Mesenchymal stem cell (in vitro differentiated cells and primary cell): ENCODE results near the gene FAM241A.

Experiments
- DNase-seq: peaks from one replicate; pipeline ENCODE4 v3.0.0-alpha.2; 2013
- H2AFZ ChIP-seq: one replicate; pipeline ENCODE4 v1.6.1; 2013; ENCODE audit warnings: low read depth, mild to moderate bottlenecking, control low read depth, inconsistent platforms, low read length, moderate library complexity
- H2AK5ac ChIP-seq: 2 replicates; pipeline ENCODE4 v1.6.1; 2013; ENCODE audit warnings: low read length, moderate library complexity, mild to moderate bottlenecking, inconsistent platforms; ENCODE audit not compliant: severe bottlenecking
- H2BK120ac ChIP-seq: one replicate; pipeline ENCODE4 v1.6.1; 2013; ENCODE audit warnings: low read depth, mild to moderate bottlenecking, inconsistent platforms, low read length, moderate library complexity
- H2BK12ac ChIP-seq, 2 experiments: one replicate each; pipeline ENCODE4 v1.6.1; 2013; ENCODE audit warnings: inconsistent platforms in 2 of 2, low read length in 2 of 2, mild to moderate bottlenecking in 2 of 2, moderate library complexity in 2 of 2, control low read depth in 1 of 2
- H2BK15ac ChIP-seq: one replicate; pipeline ENCODE4 v1.6.1; 2013; ENCODE audit warnings: mild to moderate bottlenecking, low read depth, inconsistent platforms; ENCODE audit not compliant: poor library complexity, severe bottlenecking
- H2BK5ac ChIP-seq: 2 replicates; pipeline ENCODE4 v1.6.1; 2013; ENCODE audit warnings: low read depth, mild to moderate bottlenecking, low read length, control low read depth, inconsistent platforms; ENCODE audit not compliant: poor library complexity, severe bottlenecking
- H3K14ac ChIP-seq, 2 experiments: one replicate each; pipeline ENCODE4 v1.6.1; 2013; ENCODE audit warnings: inconsistent platforms in 2 of 2, low read length in 2 of 2, control low read depth in 1 of 2, mild to moderate bottlenecking in 1 of 2, moderate library complexity in 1 of 2
- H3K18ac ChIP-seq, 2 experiments: one replicate each; pipeline ENCODE4 v1.6.1; 2013; ENCODE audit warnings: inconsistent platforms in 2 of 2, low read length in 2 of 2, control low read depth in 1 of 2, low read depth in 1 of 2, mild to moderate bottlenecking in 1 of 2
- H3K23ac ChIP-seq, 2 experiments: one replicate each; pipeline ENCODE4 v1.6.1; 2013; ENCODE audit warnings: inconsistent platforms in 2 of 2, low read length in 2 of 2, mild to moderate bottlenecking in 2 of 2, moderate library complexity in 2 of 2, control low read depth in 1 of 2
- H3K27ac ChIP-seq: 2 replicates; pipeline ENCODE4 v1.5.1; 2013; ENCODE audit warnings: mild to moderate bottlenecking, moderate library complexity, low read length, control low read depth, inconsistent platforms; ENCODE audit not compliant: poor library complexity, severe bottlenecking
- H3K27me3 ChIP-seq, 2 experiments: 2 replicates each; pipeline versions ENCODE4 v1.6.1 to v1.7.0; 2013; ENCODE audit warnings: low read length in 2 of 2, mild to moderate bottlenecking in 2 of 2, moderate library complexity in 2 of 2, control low read depth in 1 of 2, inconsistent platforms in 1 of 2; ENCODE audit not compliant: control insufficient read depth in 1 of 2, insufficient read depth in 1 of 2
- H3K36me3 ChIP-seq, 2 experiments: 2 replicates each; pipeline versions ENCODE4 v1.6.1 to v1.7.0; 2013; ENCODE audit warnings: low read length in 2 of 2, control low read depth in 1 of 2, inconsistent platforms in 1 of 2, low read depth in 1 of 2, mild to moderate bottlenecking in 1 of 2; ENCODE audit not compliant: insufficient read depth in 2 of 2, control insufficient read depth in 1 of 2
- H3K4ac ChIP-seq, 2 experiments: one replicate each; pipeline ENCODE4 v1.6.1; 2013; ENCODE audit warnings: inconsistent platforms in 2 of 2, low read length in 2 of 2, mild to moderate bottlenecking in 2 of 2, moderate library complexity in 2 of 2, control low read depth in 1 of 2, low read depth in 1 of 2
- H3K4me1 ChIP-seq: 2 replicates; pipeline ENCODE4 v1.6.1; 2013; ENCODE audit warnings: low read depth, low read length, control low read depth; ENCODE audit not compliant: control insufficient read depth, insufficient read depth
- H3K4me2 ChIP-seq: 2 replicates; pipeline ENCODE4 v1.6.1; 2013; ENCODE audit warnings: low read length, mild to moderate bottlenecking, inconsistent platforms; ENCODE audit not compliant: poor library complexity, severe bottlenecking
- H3K4me3 ChIP-seq, 2 experiments: 2 replicates each; pipeline versions ENCODE4 v1.5.1 to v1.7.0; 2013; ENCODE audit warnings: low read length in 2 of 2, mild to moderate bottlenecking in 2 of 2, control low read depth in 1 of 2, low read depth in 1 of 2; ENCODE audit not compliant: insufficient read depth in 1 of 2
- H3K79me1 ChIP-seq: replicated peaks from 2 replicates; pipeline ENCODE4 v1.6.1; 2013; ENCODE audit warnings: mild to moderate bottlenecking, control low read depth, low read length, inconsistent platforms; ENCODE audit not compliant: poor library complexity, severe bottlenecking
- H3K9ac ChIP-seq: 2 replicates; pipeline ENCODE4 v1.7.0; 2013; ENCODE audit warnings: mild to moderate bottlenecking, low read length, moderate library complexity
- H3K9me3 ChIP-seq: 2 replicates; pipeline ENCODE4 v1.7.0; 2013; ENCODE audit warnings: mild to moderate bottlenecking, low read length; ENCODE audit not compliant: control insufficient read depth
- H4K8ac ChIP-seq: one replicate; pipeline ENCODE4 v1.6.1; 2013; ENCODE audit warnings: inconsistent platforms, mild to moderate bottlenecking, low read length, moderate library complexity
- H4K91ac ChIP-seq: one replicate; pipeline ENCODE4 v1.6.1; 2013; ENCODE audit warnings: mild to moderate bottlenecking, low read length, inconsistent platforms
- WGBS: methylation state at CpG from one replicate; pipeline ENCODE4 v1.1.7; 2013; ENCODE audit warnings: mixed read lengths; 5-methylcytosine and 5-hydroxymethylcytosine counted together

Gene FAM241A

DNA sequence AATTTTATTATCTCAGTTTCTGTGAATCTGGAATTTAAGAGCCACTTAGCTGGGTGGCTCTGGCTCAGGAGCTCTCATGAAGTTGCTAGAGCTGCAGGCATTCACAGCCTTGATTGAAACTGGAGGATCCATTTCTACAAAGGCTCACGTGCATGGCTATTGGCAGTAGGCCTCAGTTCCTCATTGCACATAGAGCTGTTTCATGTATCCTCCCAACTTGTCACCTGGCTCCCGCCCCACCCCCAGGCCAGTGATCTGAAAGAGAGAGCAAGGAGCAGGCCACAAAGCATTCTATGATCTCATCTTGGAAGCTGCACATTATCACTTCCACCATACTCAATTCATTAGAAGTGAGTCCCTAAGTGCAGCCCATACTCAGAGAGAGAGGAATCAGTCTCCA is 67.8 kb downstream of the FAM241A start:
- Histone ChIP-seq H3K36me3 (no peaks in the 10 kb centered on the region), H2AFZ (no peak overlapping the region)
- 87% methylated on average over 2 of the region's 2 CpGs for WGBS

DNA sequence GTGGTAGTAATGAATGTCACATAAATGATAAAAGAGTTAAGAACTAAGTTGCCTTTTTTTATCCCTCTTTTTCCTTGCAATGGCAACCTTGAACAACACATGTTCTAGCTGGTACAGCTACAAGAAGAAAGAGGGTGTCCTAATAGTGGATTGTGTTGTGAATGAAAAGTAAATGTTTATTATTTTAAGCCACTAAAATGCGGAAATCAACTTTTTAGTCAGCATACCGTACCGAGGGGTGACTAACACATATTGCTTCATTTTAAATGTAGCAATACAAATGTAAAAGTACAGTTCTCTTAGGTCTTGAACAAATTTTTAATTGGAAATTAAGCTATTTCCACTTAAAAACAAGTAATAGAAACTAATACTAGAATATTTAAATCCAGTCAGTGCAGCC is 68.6 kb downstream of the FAM241A start:
- Histone ChIP-seq H3K4me2 (no peak overlapping the region), H3K4ac (no peak overlapping the region), H2BK120ac (no peak overlapping the region), H3K14ac (no peak overlapping the region), H3K27me3 (no peaks in the 10 kb centered on the region), H3K79me1 (no peaks in the 10 kb centered on the region), H2AK5ac (no peak overlapping the region), H2BK15ac (no peak overlapping the region), H3K4me3 (no peak overlapping the region), H3K18ac (no peak overlapping the region), H3K9ac (peak overlapping the region; percentile 38), H4K8ac (no peak overlapping the region), H3K23ac (no peak overlapping the region), H2AFZ (no peak overlapping the region), H4K91ac (no peak overlapping the region), H3K4me1 (no peaks in the 10 kb centered on the region), H2BK12ac (no peak overlapping the region), H3K36me3 (no peaks in the 10 kb centered on the region), H2BK5ac (no peak overlapping the region), H3K9me3 (no peaks in the 10 kb centered on the region), H3K27ac (no peak overlapping the region)
- DNase-seq = peak; percentile 81
- no CpG with 5 or more reads among the region's 3 CpGs for WGBS

More for the DNA sequence above, 67.8 kb downstream of the FAM241A start:
- H3K14ac ChIP-seq = no peak overlapping the region
- no peak overlapping the region for H3K27ac ChIP-seq
- peak overlapping the region in 1 of 2 experiments; percentile 75 for H2BK12ac ChIP-seq
- no peaks in the 10 kb centered on the region for H3K9me3 ChIP-seq
- no peak overlapping the region for H2BK5ac ChIP-seq
- peak overlapping the region in 1 of 2 experiments; percentile 50 for H3K18ac ChIP-seq
- H3K4me3 ChIP-seq = no peak overlapping the region
- H3K4me1 ChIP-seq = no peaks in the 10 kb centered on the region
- H2BK15ac ChIP-seq = no peak overlapping the region
- H3K79me1 ChIP-seq = no peaks in the 10 kb centered on the region
- no peak overlapping the region for H2BK120ac ChIP-seq
- H3K4me2 ChIP-seq = no peak overlapping the region
- no peak overlapping the region for H4K91ac ChIP-seq
- no peak overlapping the region for H4K8ac ChIP-seq
- no peak overlapping the region for H3K4ac ChIP-seq
- no peak overlapping the region for H2AK5ac ChIP-seq
- H3K23ac ChIP-seq = no peak overlapping the region
- no peaks in the 10 kb centered on the region for H3K27me3 ChIP-seq
- no peak for DNase-seq
- no peak overlapping the region for H3K9ac ChIP-seq

DNA sequence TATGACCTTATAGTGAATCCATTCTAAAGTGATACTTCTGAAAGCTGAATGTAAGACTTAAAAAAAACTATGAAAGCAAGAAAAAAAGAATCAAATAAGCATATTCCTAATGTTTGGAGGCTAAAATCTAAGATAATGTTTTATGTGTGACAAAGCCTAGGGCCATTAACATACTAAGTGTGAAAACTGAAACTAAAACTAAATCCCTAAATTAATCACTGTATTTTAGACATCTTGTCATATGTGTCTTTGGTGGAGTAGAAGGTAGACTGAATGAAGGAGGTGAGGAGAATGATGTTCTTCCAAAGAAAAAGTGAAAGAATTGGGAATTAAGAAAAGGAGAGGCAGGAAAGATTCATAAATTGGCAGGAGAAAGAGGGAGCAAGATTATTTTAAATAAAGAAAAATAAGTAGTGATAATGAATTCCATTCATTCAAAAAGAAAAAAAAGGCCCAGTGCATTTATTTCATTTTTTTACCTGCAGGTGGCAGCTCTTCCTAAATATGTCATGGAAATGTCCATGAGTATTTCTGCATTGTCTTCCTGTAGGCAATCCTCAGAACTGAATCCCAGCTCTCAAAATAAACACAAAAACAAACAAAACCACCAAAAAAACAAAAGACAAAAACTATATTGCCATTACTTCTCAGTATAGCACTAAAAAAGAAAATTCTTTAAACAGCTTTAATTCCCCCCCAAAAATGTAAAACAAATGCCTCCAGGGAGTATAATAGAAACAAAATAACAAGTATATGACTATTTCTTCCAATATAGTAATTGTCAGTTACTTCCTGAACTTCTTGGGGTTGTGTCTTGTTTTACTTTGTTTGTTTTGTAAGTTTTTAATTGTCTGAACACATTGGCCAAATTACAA is 69.4 kb downstream of the FAM241A start:
- Histone ChIP-seq H3K4me2 (no peak overlapping the region), H4K8ac (no peak overlapping the region), H3K27ac (no peak overlapping the region), H2BK5ac (no peak overlapping the region), H2BK12ac (no peak overlapping the region), H4K91ac (no peak overlapping the region), H3K79me1 (no peaks in the 10 kb centered on the region), H2BK15ac (no peak overlapping the region), H2AK5ac (no peak overlapping the region), H3K4ac (no peak overlapping the region), H2AFZ (no peak overlapping the region), H3K14ac (no peak overlapping the region), H2BK120ac (no peak overlapping the region), H3K18ac (no peak overlapping the region), H3K36me3 (no peaks in the 10 kb centered on the region), H3K4me1 (no peaks in the 10 kb centered on the region), H3K27me3 (no peaks in the 10 kb centered on the region), H3K9ac (peak overlapping the region; percentile 38), H3K9me3 (no peaks in the 10 kb centered on the region), H3K23ac (no peak overlapping the region), H3K4me3 (no peak overlapping the region)
- DNase-seq = peak; percentile 41

DNA sequence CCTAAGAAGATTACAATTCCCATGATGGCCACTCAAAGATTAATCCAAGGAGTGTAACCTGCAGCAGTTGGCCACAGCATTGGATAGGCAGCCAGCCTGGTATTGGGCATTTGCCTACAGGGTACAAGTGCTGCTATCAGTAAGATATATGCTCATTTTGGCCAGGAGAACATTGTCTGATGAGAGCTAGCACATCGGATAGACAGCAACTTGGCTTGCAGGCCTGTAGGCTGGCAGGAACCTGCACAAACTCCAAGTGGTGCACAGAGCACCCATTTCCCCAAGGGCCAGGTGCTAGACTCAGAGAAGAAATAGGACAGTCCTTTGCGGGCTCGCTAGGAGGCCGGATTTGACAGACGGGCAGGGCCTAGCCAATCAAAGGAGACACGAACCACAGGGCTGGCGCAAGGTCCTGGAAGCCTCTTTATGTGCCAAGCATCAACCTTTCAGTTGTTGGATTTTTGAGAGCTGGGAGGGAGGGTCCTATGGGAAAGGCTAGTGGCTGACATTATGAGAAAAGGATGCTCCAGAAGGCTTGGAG is 74.6 kb downstream of the FAM241A start:
- Histone ChIP-seq H2BK120ac (no peak overlapping the region), H3K27me3 (no peaks in the 10 kb centered on the region), H3K27ac (no peak overlapping the region), H3K9ac (no peak overlapping the region), H3K79me1 (no peaks in the 10 kb centered on the region), H2AK5ac (no peak overlapping the region), H2BK12ac (no peak overlapping the region), H3K23ac (no peak overlapping the region), H2BK15ac (no peak overlapping the region), H2BK5ac (no peak overlapping the region), H3K4me3 (no peak overlapping the region), H4K8ac (no peak overlapping the region), H2AFZ (no peak overlapping the region), H3K14ac (no peak overlapping the region), H3K36me3 (no peaks in the 10 kb centered on the region), H3K18ac (no peak overlapping the region), H4K91ac (no peak overlapping the region), H3K4me1 (no peaks in the 10 kb centered on the region), H3K4ac (no peak overlapping the region), H3K4me2 (no peak overlapping the region), H3K9me3 (no peaks in the 10 kb centered on the region)
- DNase-seq = no peak
- WGBS = 96% methylated on average over 7 of the region's 7 CpGs
